T-cell (primary cell): Measurements from ENCODE around the gene PIP4K2A. TPM values are rescaled to one million over a fixed set of nuclear protein-coding genes. Genes with fewer than 3 reads are reported as not detected.

Experiments used
- ATAC-seq, 4 experiments: fragments of 200-7000 bp in 3 of 4; fragments of 150-1000 bp in 1 of 4; cut with Tn5 transposase; replicated peaks in 1 of 4; 1 replicate in 3 of 4; 2 replicates in 1 of 4; pipeline ENCODE4 v1.10.0; 2021; ENCODE audit warnings: moderate library complexity in 3 of 4, mild to moderate bottlenecking in 2 of 4, moderate number of reproducible peaks in 1 of 4
- CTCF ChIA-PET, 2 donors: fragments of 300-600 bp; sonication (Branson Sonifier 250); formaldehyde crosslinking; loops; one replicate each; lab custom pipeline; 2022; ENCODE audit warnings: antibody characterized with exemption in 2 of 2; lab: Charles Lee
- POLR2A ChIA-PET, 2 donors: fragments of 300-600 bp; sonication (Branson Sonifier 250); formaldehyde crosslinking; loops; one replicate each; lab custom pipeline; 2022; ENCODE audit warnings: antibody characterized with exemption in 2 of 2; lab: Charles Lee
- DNase-seq, 35 experiments: peaks; one replicate each; pipeline versions ENCODE4 v3.0.0 to v3.0.0-alpha.2; 2013 to 2023
- H3K27ac ChIP-seq: one replicate; pipeline ENCODE4 v1.5.1; 2013; ENCODE audit warnings: low read length
- H3K27me3 ChIP-seq, 2 experiments: replicated peaks in 1 of 2; 1 replicate in 1 of 2; 2 replicates in 1 of 2; pipeline versions ENCODE4 v1.6.1 to v1.7.0; 2013; ENCODE audit warnings: low read length in 1 of 2, mixed read lengths in 1 of 2; ENCODE audit not compliant: control insufficient read depth in 2 of 2, insufficient read depth in 2 of 2; ENCODE audit errors: extremely low read depth in 1 of 2
- H3K36me3 ChIP-seq, 2 donors: 1 replicate in 1 of 2; 2 replicates in 1 of 2; pipeline versions ENCODE4 v1.6.1 to v1.7.0; 2013; ENCODE audit warnings: low read length in 1 of 2; ENCODE audit not compliant: control insufficient read depth in 2 of 2, insufficient read depth in 1 of 2; ENCODE audit errors: extremely low read depth in 1 of 2
- H3K4me1 ChIP-seq, 2 experiments: 1 replicate in 1 of 2; 2 replicates in 1 of 2; pipeline versions ENCODE4 v1.6.1 to v1.7.0; 2013; ENCODE audit warnings: low read length in 2 of 2, mixed read lengths in 1 of 2; ENCODE audit not compliant: insufficient read depth in 2 of 2, control insufficient read depth in 1 of 2; ENCODE audit errors: extremely low read depth in 1 of 2
- H3K4me3 ChIP-seq, 2 donors: 1 replicate in 1 of 2; 2 replicates in 1 of 2; pipeline versions ENCODE4 v1.5.1 to v1.7.0; 2013; ENCODE audit warnings: mild to moderate bottlenecking in 2 of 2, low read length in 1 of 2, moderate library complexity in 1 of 2; ENCODE audit not compliant: control insufficient read depth in 1 of 2; ENCODE audit errors: extremely low read depth in 1 of 2
- H3K9me3 ChIP-seq: 2 replicates; pipeline ENCODE4 v1.7.0; 2013
- H3K27ac Mint-ChIP-seq, 2 donors: one replicate each; pipeline ENCODE4 v1.8.0; 2020 to 2021; ENCODE audit warnings: mild to moderate bottlenecking in 2 of 2, mixed read lengths in 2 of 2
- H3K27me3 Mint-ChIP-seq, 2 donors: one replicate each; pipeline ENCODE4 v1.8.0; 2021 to 2022; ENCODE audit warnings: mixed read lengths in 2 of 2
- H3K36me3 Mint-ChIP-seq: one replicate; pipeline ENCODE4 v1.8.0; 2021; ENCODE audit warnings: mixed read lengths
- H3K4me1 Mint-ChIP-seq, 3 donors: one replicate each; pipeline ENCODE4 v1.8.0; 2020 to 2022; ENCODE audit warnings: mixed read lengths in 3 of 3, mild to moderate bottlenecking in 1 of 3
- H3K4me3 Mint-ChIP-seq, 3 donors: one replicate each; pipeline ENCODE4 v1.8.0; 2020 to 2022; ENCODE audit warnings: mild to moderate bottlenecking in 3 of 3, mixed read lengths in 3 of 3, moderate library complexity in 3 of 3
- H3K9me3 Mint-ChIP-seq, 3 donors: one replicate each; pipeline ENCODE4 v1.8.0; 2020 to 2022; ENCODE audit warnings: mixed read lengths in 3 of 3
- WGBS: methylation state at CpG from one replicate; pipeline ENCODE4 v1.1.5; 2013; ENCODE audit warnings: missing lambda C conversion rate; ENCODE audit not compliant: insufficient coverage; 5-methylcytosine and 5-hydroxymethylcytosine counted together
- total RNA-seq, 35 experiments: library from RNA in 6 of 35; stranded (reverse) in 6 of 35; fragments of 120-200 nt in 1 of 35; gene quantifications; one replicate each; pipeline versions ENCODE4 v1.2.1 to v1.2.4 and lab custom pipeline; 2013 to 2026

The PIP4K2A gene
- total RNA-seq, 5 donors from 2014 or later (not counting 1 experiment from before 2014, with no cell fraction given) = 129 to 238 (median 160) TPM

DNA sequence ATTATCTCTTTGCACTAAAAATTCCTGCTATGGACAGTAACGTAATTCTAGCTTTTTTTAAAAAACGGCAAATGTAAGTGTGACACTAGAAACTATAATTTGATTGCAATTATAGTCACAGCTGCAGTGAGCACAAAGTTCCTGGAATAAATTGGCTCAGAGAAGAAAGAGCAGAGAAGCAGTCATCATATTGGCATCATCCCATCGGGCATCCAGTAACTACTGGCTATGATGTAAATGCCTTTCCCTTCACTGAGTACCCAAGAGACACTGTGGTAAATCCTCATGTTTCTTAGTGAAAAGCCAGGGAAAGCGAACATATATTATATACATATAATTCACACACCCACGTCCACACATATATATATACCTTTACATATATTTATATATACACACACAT lies 43.6 kb downstream of the PIP4K2A start:
- DNase-seq = no peak
- H3K4me1 ChIP-seq = peaks cover 56 to 82% of the 10 kb centered on the region in 2 experiments
- Mint-ChIP-seq H3K27ac (peak overlapping the region; percentile 70 to 93), H3K4me1 (peaks cover 89 to 96% (median 93%) of the 10 kb centered on the region in 3 donors), H3K9me3 (no peaks in the 10 kb centered on the region), H3K36me3 (no peaks in the 10 kb centered on the region), H3K27me3 (no peaks in the 10 kb centered on the region), H3K4me3 (no peak overlapping the region)
- H3K36me3 ChIP-seq = no peaks in the 10 kb centered on the region
- H3K27ac ChIP-seq = peak overlapping the region; percentile 13
- ChIA-PET POLR2A (interaction anchor here (0.5 to 1.1 kb wide), 2 partner anchors 11 to 22 kb away, joined by 3 to 4 read pairs; no protein-coding TSS in a partner anchor), CTCF (interaction anchor here (0.6 to 2.3 kb wide), 4 partner anchors 10 to 314 kb away, joined by 3 to 6 read pairs (median 4); no protein-coding TSS in a partner anchor)
- no CpG with 5 or more reads among the region's 5 CpGs for WGBS
- no peaks in the 10 kb centered on the region for H3K9me3 ChIP-seq
- no peak overlapping the region for H3K4me3 ChIP-seq
- ATAC-seq = no peak
- no peaks in the 10 kb centered on the region for H3K27me3 ChIP-seq

DNA sequence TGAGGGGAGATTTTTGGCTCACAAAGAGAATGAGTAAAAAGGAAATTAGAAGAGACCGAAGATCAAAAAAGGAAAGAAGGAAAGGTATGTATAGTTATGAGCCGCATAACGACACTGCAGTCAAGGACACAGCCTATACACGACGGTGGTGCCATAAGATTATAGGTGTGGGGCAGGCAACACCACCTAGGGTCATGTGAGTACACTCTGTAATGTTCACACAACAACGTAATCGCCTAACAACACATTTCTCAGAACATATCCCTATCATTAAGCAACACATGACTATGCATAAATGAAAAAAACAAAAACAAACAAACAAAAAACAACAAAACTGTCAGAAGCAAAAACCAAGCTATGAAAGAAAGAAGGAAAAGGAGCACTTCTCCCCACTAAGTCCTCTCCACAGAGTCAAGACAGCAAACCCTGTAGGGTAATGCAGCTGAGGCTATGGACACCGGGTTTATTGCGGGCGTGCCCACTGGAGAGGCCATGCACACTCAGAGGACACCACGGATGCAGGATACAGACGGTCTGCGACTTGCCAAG lies 45.1 kb downstream of the PIP4K2A start:
- Mint-ChIP-seq H3K4me3 (peak overlapping the region; percentile 42 to 79 (median 44)), H3K27ac (peak overlapping the region; percentile 93 to 95), H3K9me3 (no peaks in the 10 kb centered on the region), H3K27me3 (no peaks in the 10 kb centered on the region), H3K36me3 (no peaks in the 10 kb centered on the region), H3K4me1 (peaks cover 90 to 94% (median 90%) of the 10 kb centered on the region in 3 donors)
- DNase-seq (no peak), ATAC-seq (no peak)
- Histone ChIP-seq H3K9me3 (no peaks in the 10 kb centered on the region), H3K4me3 (peak overlapping the region in 1 of 2 donors; percentile 38), H3K36me3 (no peaks in the 10 kb centered on the region), H3K27ac (peak overlapping the region; percentile 71), H3K4me1 (peaks cover 47 to 83% of the 10 kb centered on the region in 2 experiments), H3K27me3 (no peaks in the 10 kb centered on the region)
- WGBS = 47% methylated on average over 5 of the region's 13 CpGs
- ChIA-PET CTCF (interaction anchor here in 1 of 2 donors (1.1 to 1.9 kb wide), 3 partner anchors 10 to 15 kb away, joined by 3 to 6 read pairs (median 5); no protein-coding TSS in a partner anchor), POLR2A (interaction anchor here (0.6 to 1.1 kb wide), 3 partner anchors 8 to 15 kb away, joined by 3 to 4 read pairs (median 4); no protein-coding TSS in a partner anchor)

GRCh38 chr10:22667093-22667480 lies 47.3 kb downstream of the PIP4K2A start:
- CTCF ChIA-PET = interaction anchor here (0.7 to 2.0 kb wide), 6 partner anchors 12 to 93 kb away, joined by 4 to 12 read pairs (median 6); no protein-coding TSS in a partner anchor
- whole genome bisulfite sequencing = no CpG with 5 or more reads among the region's 2 CpGs
- Histone ChIP-seq H3K27me3 (no peaks in the 10 kb centered on the region), H3K27ac (peak overlapping the region; percentile 71), H3K36me3 (no peaks in the 10 kb centered on the region), H3K4me1 (peaks cover 38 to 81% of the 10 kb centered on the region in 2 experiments), H3K9me3 (no peaks in the 10 kb centered on the region), H3K4me3 (peak overlapping the region; percentile 26 to 57)
- POLR2A ChIA-PET = interaction anchor here (0.6 to 1.4 kb wide), 7 partner anchors 9 to 51 kb away, joined by 3 to 9 read pairs (median 3); no protein-coding TSS in a partner anchor
- peak in 2 of 4 experiments; percentile 4 to 35 for ATAC-seq
- H3K27me3 Mint-ChIP-seq = no peaks in the 10 kb centered on the region
- no peaks in the 10 kb centered on the region for H3K9me3 Mint-ChIP-seq
- peak overlapping the region; percentile 93 to 95 for H3K27ac Mint-ChIP-seq
- peak overlapping the region; percentile 79 to 82 (median 81) for H3K4me3 Mint-ChIP-seq
- H3K36me3 Mint-ChIP-seq = no peaks in the 10 kb centered on the region
- peaks cover 88 to 90% (median 90%) of the 10 kb centered on the region in 3 donors for H3K4me1 Mint-ChIP-seq
- peak in 1 of 35 experiments; percentile 51 for DNase-seq

DNA sequence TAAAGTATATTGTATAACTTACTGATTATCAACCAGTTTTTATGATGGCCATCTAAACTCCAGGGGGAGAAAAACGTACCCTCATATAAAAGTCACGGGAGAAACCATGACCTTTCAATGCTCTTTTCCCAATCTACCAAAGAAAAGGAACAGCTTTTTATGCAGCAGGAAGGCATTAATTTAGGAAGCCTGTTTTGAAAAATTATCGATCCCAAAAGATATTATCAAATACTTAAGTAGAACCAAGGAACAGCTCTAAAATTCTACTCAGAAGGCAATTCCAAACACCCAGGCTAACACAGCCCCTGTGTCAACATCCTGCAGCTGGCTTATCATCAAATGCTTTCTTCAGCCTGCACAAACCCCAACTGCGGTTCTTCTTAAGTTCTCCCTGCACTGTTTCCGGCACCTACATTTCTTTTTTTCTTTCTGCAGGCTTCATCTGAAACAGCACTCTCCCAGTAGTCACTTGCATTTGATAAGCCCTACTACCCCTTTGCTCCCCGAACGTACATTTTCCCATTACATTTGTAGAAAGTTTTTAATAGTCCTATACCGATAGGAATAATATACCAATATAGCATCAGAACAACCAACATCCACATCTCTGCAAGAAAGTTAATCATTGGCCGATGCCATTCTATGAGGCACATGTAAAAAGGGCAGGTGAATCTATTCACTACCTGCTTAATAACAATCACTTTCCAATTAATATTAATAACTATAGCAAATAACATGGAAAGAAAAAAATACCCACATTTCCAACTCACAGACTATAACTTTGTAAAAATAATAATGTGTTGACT lies 47.9 kb downstream of the PIP4K2A start:
- Mint-ChIP-seq H3K27me3 (no peaks in the 10 kb centered on the region), H3K9me3 (no peaks in the 10 kb centered on the region), H3K27ac (peak overlapping the region; percentile 93 to 95), H3K4me3 (peak overlapping the region; percentile 79 to 82 (median 81)), H3K36me3 (no peaks in the 10 kb centered on the region), H3K4me1 (peaks cover 89 to 90% (median 90%) of the 10 kb centered on the region in 3 donors)
- peak overlapping the region; percentile 26 to 57 for H3K4me3 ChIP-seq
- POLR2A ChIA-PET = interaction anchor here (0.6 to 1.4 kb wide), 10 partner anchors 9 to 100 kb away, joined by 3 to 9 read pairs (median 3); no protein-coding TSS in a partner anchor
- H3K4me1 ChIP-seq = peaks cover 36 to 84% of the 10 kb centered on the region in 2 experiments
- no peaks in the 10 kb centered on the region for H3K36me3 ChIP-seq
- DNase-seq (peak in 34 of 35 experiments; percentile 43 to 89 (median 66)), ATAC-seq (peak; percentile 95 to 97 (median 96))
- H3K27ac ChIP-seq = peak overlapping the region; percentile 71
- CTCF ChIA-PET = interaction anchor here (0.6 to 2.0 kb wide), 9 partner anchors 12 to 673 kb away, joined by 3 to 12 read pairs (median 4); no protein-coding TSS in a partner anchor
- no peaks in the 10 kb centered on the region for H3K9me3 ChIP-seq
- 0% methylated on average over 2 of the region's 9 CpGs for WGBS
- H3K27me3 ChIP-seq = no peaks in the 10 kb centered on the region

DNA sequence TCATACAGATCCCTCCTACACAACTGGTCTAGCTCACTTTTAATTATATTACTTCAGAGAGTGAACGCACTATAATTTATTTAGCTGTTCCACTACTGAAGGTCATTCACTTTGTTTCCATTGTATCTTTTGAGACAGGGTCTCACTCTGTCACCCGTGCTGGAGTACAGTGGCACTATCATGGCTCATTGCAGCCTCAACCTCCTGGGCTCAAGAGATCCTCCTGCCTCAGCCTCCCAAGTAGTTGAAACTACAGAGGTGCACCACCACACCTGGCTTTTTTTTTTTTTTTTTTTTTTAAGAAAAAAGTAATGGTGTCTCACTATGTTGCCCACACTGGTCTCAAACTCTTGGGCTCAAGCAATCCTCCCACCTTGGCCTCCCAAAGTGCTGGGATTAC lies 49.0 kb downstream of the PIP4K2A start:
- no peak for ATAC-seq
- Histone ChIP-seq H3K27ac (peak overlapping the region; percentile 71), H3K27me3 (no peaks in the 10 kb centered on the region), H3K4me3 (no peak overlapping the region), H3K4me1 (peaks cover 39 to 84% of the 10 kb centered on the region in 2 experiments), H3K36me3 (no peaks in the 10 kb centered on the region), H3K9me3 (no peaks in the 10 kb centered on the region)
- no peak for DNase-seq
- H3K4me3 Mint-ChIP-seq = peak overlapping the region in 2 of 3 donors; percentile 3 to 34
- WGBS = no CpG with 5 or more reads among the region's 2 CpGs
- H3K36me3 Mint-ChIP-seq = no peaks in the 10 kb centered on the region
- H3K27me3 Mint-ChIP-seq = no peaks in the 10 kb centered on the region
- H3K9me3 Mint-ChIP-seq = no peaks in the 10 kb centered on the region
- peaks cover 90 to 97% (median 91%) of the 10 kb centered on the region in 3 donors for H3K4me1 Mint-ChIP-seq
- H3K27ac Mint-ChIP-seq = peak overlapping the region; percentile 93 to 94
- POLR2A ChIA-PET = interaction anchor here in 1 of 2 donors (0.5 to 1.0 kb wide), 2 partner anchors 18 to 39 kb away, joined by 3 to 8 read pairs; no protein-coding TSS in a partner anchor
- CTCF ChIA-PET = interaction anchor here in 1 of 2 donors (0.7 kb wide), 2 partner anchors 45 to 90 kb away, joined by 3 to 5 read pairs; no protein-coding TSS in a partner anchor
